OCI-LY3 (cell line): ENCODE data around the gene RDX.
"Not testable (repeated sequence)": the region's sequence is repeated elsewhere in the genome, so short reads cannot be mapped to it uniquely, and the experiment has no call there.

Experiments
- H2AFZ ChIP-seq: fragments of 200-600, 300-600 bp; shearing (Covaris generic); 2 replicates; pipeline ENCODE4 v1.6.0; 2014; ENCODE audit warnings: antibody characterized with exemption, low read depth, low read length
- H3K27ac ChIP-seq: fragments of 200-600, 300-600 bp; sonication (generic); 2 replicates; pipeline ENCODE4 v1.5.1; 2014; ENCODE audit warnings: mild to moderate bottlenecking, low read length, moderate library complexity, mixed read lengths
- H3K27me3 ChIP-seq: fragments of 200-600, 300-600 bp; sonication (generic); 2 replicates; pipeline ENCODE4 v1.6.1; 2014; ENCODE audit warnings: low read depth, low read length, mixed read lengths
- H3K36me3 ChIP-seq: fragments of 200-600, 300-600 bp; sonication (generic); replicated peaks from 2 replicates; pipeline ENCODE3; 2014; ENCODE audit warnings: low read depth, low read length, mixed read lengths
- H3K4me1 ChIP-seq: fragments of 300-600, 200-600 bp; sonication (generic); 2 replicates; pipeline ENCODE4 v1.6.1; 2014; ENCODE audit warnings: low read length, mixed read lengths
- H3K4me2 ChIP-seq: fragments of 200-600, 300-600 bp; sonication (generic); 2 replicates; pipeline ENCODE4 v1.6.1; 2014; ENCODE audit warnings: low read length, mixed read lengths
- H3K4me3 ChIP-seq: fragments of 300-600, 200-600 bp; sonication (generic); 2 replicates; pipeline ENCODE4 v1.5.1; 2014; ENCODE audit warnings: antibody characterized with exemption, mild to moderate bottlenecking, low read length, moderate library complexity
- H3K79me2 ChIP-seq: fragments of 300-600, 200-600 bp; shearing (Covaris generic); 2 replicates; pipeline ENCODE4 v1.6.1; 2014; ENCODE audit warnings: mild to moderate bottlenecking, low read length, mixed read lengths
- H3K9ac ChIP-seq: fragments of 300-600, 200-600 bp; shearing (Covaris generic); 2 replicates; pipeline ENCODE4 v1.6.0; 2014; ENCODE audit warnings: mild to moderate bottlenecking, low read length, moderate library complexity
- H3K9me3 ChIP-seq: fragments of 200-600, 300-600 bp; shearing (Covaris generic); 2 replicates; pipeline ENCODE4 v1.6.1; 2014; ENCODE audit warnings: low read length, mixed read lengths; ENCODE audit not compliant: insufficient read depth
- H4K20me1 ChIP-seq: fragments of 200-600, 300-600 bp; sonication (generic); 2 replicates; pipeline ENCODE4 v1.6.1; 2016; ENCODE audit warnings: low read length, mixed read lengths; ENCODE audit not compliant: insufficient read depth
- CTCF ChIP-seq: fragments of 200-600, 300-600 bp; sonication (generic); IDR thresholded peaks from 2 replicates; pipeline ENCODE4 v1.5.1; 2014; ENCODE audit warnings: antibody characterized with exemption, low read length, low read depth
- EZH2phosphoT487 ChIP-seq: fragments of 200-600 bp; shearing (Covaris generic); IDR thresholded peaks from 2 replicates; pipeline ENCODE4 v1.6.1; 2018; ENCODE audit warnings: antibody characterized with exemption, mixed run types, low read depth

RDX gene

GRCh38 chr11:110312670-110313069 is 16.3 kb upstream of the RDX start:
- no peak for TF ChIP-seq CTCF
- TF ChIP-seq EZH2phosphoT487 = no peak
- peaks cover 7% of the 10 kb centered on the region for H3K36me3 ChIP-seq
- peaks cover 2% of the 10 kb centered on the region; the same call in 1 of the 2 replicates for H3K27me3 ChIP-seq
- peak overlapping the region; percentile 24; the same call in 1 of the 2 replicates for H3K27ac ChIP-seq
- peak overlapping the region; percentile 12; the same call in 1 of the 2 replicates for H3K4me2 ChIP-seq
- H3K4me1 ChIP-seq = peaks cover 14% of the 10 kb centered on the region
- no peaks in the 10 kb centered on the region for H3K9me3 ChIP-seq
- no peaks in the 10 kb centered on the region for H3K79me2 ChIP-seq
- H3K9ac ChIP-seq = no peak overlapping the region
- H2AFZ ChIP-seq = peak overlapping the region; percentile 62; the same call in 1 of the 2 replicates
- H3K4me3 ChIP-seq = no peak overlapping the region
- no peaks in the 10 kb centered on the region for H4K20me1 ChIP-seq

GRCh38 chr11:110311783-110312579 is 15.6 kb upstream of the RDX start:
- no peak overlapping the region for H3K9ac ChIP-seq
- H3K79me2 ChIP-seq = no peaks in the 10 kb centered on the region
- H3K4me3 ChIP-seq = no peak overlapping the region
- no peaks in the 10 kb centered on the region for H4K20me1 ChIP-seq
- H3K9me3 ChIP-seq = no peaks in the 10 kb centered on the region
- peak overlapping the region; percentile 62; the same call in 1 of the 2 replicates for H2AFZ ChIP-seq
- H3K27ac ChIP-seq = peak overlapping the region; percentile 24; the same call in 1 of the 2 replicates
- peaks cover 14% of the 10 kb centered on the region for H3K4me1 ChIP-seq
- H3K27me3 ChIP-seq = no peaks in the 10 kb centered on the region
- H3K36me3 ChIP-seq = peaks cover 7% of the 10 kb centered on the region
- H3K4me2 ChIP-seq = peak overlapping the region; percentile 12; the same call in 1 of the 2 replicates
- no peak for TF ChIP-seq CTCF
- no peak for TF ChIP-seq EZH2phosphoT487

- Histone ChIP-seq H3K4me3 (no peak overlapping the region), H3K4me1 (peaks cover 14% of the 10 kb centered on the region), H3K36me3 (peaks cover 7% of the 10 kb centered on the region), H3K4me2 (no peak overlapping the region), H3K27me3 (no peaks in the 10 kb centered on the region), H4K20me1 (no peaks in the 10 kb centered on the region), H3K9me3 (no peaks in the 10 kb centered on the region), H3K9ac (no peak overlapping the region), H3K79me2 (no peaks in the 10 kb centered on the region), H3K27ac (no peak overlapping the region), H2AFZ (no peak overlapping the region; the same call in 1 of the 2 replicates)
- no peak for TF ChIP-seq EZH2phosphoT487
- TF ChIP-seq CTCF = no peak
Observed at GRCh38 chr11:110308071-110308470, 11.7 kb upstream of the RDX start.

- not testable (repeated sequence) for H3K4me1 ChIP-seq, H3K27ac ChIP-seq, H3K9me3 ChIP-seq, H4K20me1 ChIP-seq, H3K4me2 ChIP-seq, H3K4me3 ChIP-seq, H3K9ac ChIP-seq, H3K27me3 ChIP-seq, H3K79me2 ChIP-seq, H2AFZ ChIP-seq, H3K36me3 ChIP-seq
Observed at GRCh38 chr11:110306019-110306388, 9.6 kb upstream of the RDX start.
